Erythroblast (primary cell): ENCODE results near the gene CHMP4A.

Experiments used
- DNase-seq, 2 experiments: peaks; one replicate each; lab custom pipeline; 2025; lab: John Stamatoyannopoulos, UW
- GATA1 ChIP-seq: IDR thresholded peaks from 2 replicates; pipeline ENCODE4 v1.6.1; 2011; ENCODE audit warnings: low read depth, mild to moderate bottlenecking, control low read depth, low read length, moderate library complexity
- POLR2A ChIP-seq: IDR thresholded peaks from 2 replicates; pipeline ENCODE4 v1.6.1; 2011; ENCODE audit warnings: mild to moderate bottlenecking, low read length

The CHMP4A gene

DNA sequence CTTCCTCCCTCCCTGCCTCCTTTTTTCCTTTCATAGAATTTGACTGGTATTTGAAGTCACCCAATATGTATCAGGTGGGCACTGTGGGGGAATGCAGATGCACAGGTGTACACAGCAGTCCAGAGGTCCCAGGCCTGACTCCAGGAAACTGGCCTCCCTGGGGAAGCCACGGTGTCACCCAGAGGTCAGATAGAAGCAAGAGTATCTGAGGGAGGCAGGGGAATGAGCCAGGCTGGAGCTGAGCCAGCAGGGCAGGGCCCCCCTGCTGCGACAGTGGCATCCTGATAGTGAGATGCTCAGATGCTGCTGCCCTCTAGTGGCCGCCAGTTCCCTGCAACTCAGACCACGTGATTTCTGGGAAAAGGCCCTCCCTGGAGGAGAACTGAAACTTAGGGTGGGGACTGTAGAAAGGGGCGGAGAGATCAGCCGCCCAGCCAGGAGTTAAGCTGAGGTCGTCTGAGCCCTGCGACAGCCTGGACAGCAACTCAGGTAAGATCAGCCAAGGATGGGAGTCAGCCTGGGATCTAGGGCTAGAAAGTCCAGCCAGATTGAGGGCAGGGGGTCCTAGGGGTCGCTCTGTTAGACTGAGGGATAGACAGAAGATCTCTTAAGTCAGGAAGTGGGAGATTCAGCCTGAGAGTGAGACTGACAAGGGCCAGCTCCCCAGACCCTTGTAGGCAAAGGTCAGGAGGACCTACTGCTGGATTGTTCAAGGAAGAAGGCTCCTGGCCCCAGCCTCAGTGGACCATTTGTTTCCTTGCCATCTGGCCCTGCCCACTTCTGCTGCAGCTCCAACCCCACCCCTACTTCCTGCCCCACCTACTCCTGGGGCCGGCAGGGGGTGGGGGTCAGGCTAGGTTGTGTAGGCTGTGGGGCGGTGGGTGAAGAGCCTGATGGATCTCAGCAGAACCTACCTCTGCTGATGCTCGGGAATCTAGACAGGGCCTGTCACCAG lies 52.2 kb downstream of the CHMP4A start, which contains the start of gene IRF9:
IRF9 (plus strand) TSS at position 416 of the 955 bp plus-strand sequence. CDS start 880 bp downstream, outside the sequence.
- TF ChIP-seq POLR2A (peak; percentile 88), GATA1 (no peak)

GRCh38 chr14:24160499-24160849 lies 52.8 kb downstream of the CHMP4A start:
- no peak for DNase-seq
- no peak for TF ChIP-seq GATA1
- no peak for TF ChIP-seq POLR2A

More for the DNA sequence above, 52.2 kb downstream of the CHMP4A start, which contains the start of gene IRF9:
- peak; percentile 99 to 100 for DNase-seq

GRCh38 chr14:24159777-24160498 lies 53.4 kb downstream of the CHMP4A start:
- TF ChIP-seq GATA1 = no peak
- TF ChIP-seq POLR2A = no peak
- no peak for DNase-seq
